GM23248 (cell line): ENCODE measurements around the gene TBL1XR1.
"Not testable (repeated sequence)": the region's sequence is repeated elsewhere in the genome, so short reads cannot be mapped to it uniquely, and the experiment has no call there.

ENCODE experiments used
- EZH2 ChIP-seq: fragments of 200-600 bp; sonication (generic); IDR thresholded peaks from 2 replicates; pipeline ENCODE4 v1.6.1; 2018; ENCODE audit warnings: antibody characterized with exemption, mild to moderate bottlenecking; ENCODE audit not compliant: insufficient read depth, poor library complexity, severe bottlenecking
- EZH2phosphoT487 ChIP-seq: fragments of 200-600 bp; sonication (generic); IDR thresholded peaks from 2 replicates; pipeline ENCODE4 v1.6.1; 2018; ENCODE audit warnings: antibody characterized with exemption, moderate library complexity, mild to moderate bottlenecking, low read depth; ENCODE audit not compliant: insufficient read depth

GRCh38 chr3:177139220-177139619 lies 58.1 kb downstream of the TBL1XR1 start:
- not testable (repeated sequence) for TF ChIP-seq EZH2, EZH2phosphoT487
